Transverse colon (tissue), 4 donors: Measurements from ENCODE around the gene SLIT3. TPM values are rescaled to one million over a fixed set of nuclear protein-coding genes. Genes with fewer than 3 reads are reported as not detected.
A peak's percentile ranks its signal among the peaks of the same experiment; 100 is the strongest.

Source experiments
- DNase-seq: peaks from one replicate; pipeline ENCODE4 v3.0.0-alpha.2; 2019
- H3K27ac ChIP-seq, 4 donors: fragments of 200-600 bp; sonication (generic); 2 replicates each; pipeline ENCODE4 v1.5.1; 2016 to 2018; ENCODE audit warnings: inconsistent platforms in 4 of 4
- H3K27me3 ChIP-seq: fragments of 200-600 bp; sonication (generic); 2 replicates; pipeline ENCODE4 v1.5.1; 2017; ENCODE audit warnings: inconsistent platforms
- H3K36me3 ChIP-seq, 4 donors: fragments of 200-600 bp; sonication (generic); 2 replicates each; pipeline ENCODE4 v1.5.1; 2017 to 2019; ENCODE audit warnings: inconsistent platforms in 4 of 4
- H3K4me1 ChIP-seq, 4 donors: fragments of 200-600 bp; sonication (generic); 2 replicates each; pipeline ENCODE4 v1.5.1; 2017 to 2020; ENCODE audit warnings: inconsistent platforms in 4 of 4
- H3K4me3 ChIP-seq, 4 donors: fragments of 200-600 bp; sonication (generic); 1 replicate in 1 of 4; 2 replicates in 3 of 4; pipeline versions ENCODE4 v1.5.1 to v1.6.1; 2017 to 2019; ENCODE audit warnings: inconsistent platforms in 4 of 4
- H3K9me3 ChIP-seq, 2 donors: fragments of 200-600 bp; sonication (generic); 2 replicates each; pipeline ENCODE4 v1.5.1; 2017 to 2019; ENCODE audit warnings: inconsistent platforms in 2 of 2
- CTCF ChIP-seq, 5 experiments: fragments of 200-600 bp in 3 of 5; fragments of 450-650 bp in 2 of 5; sonication (generic) in 3 of 5; IDR thresholded peaks; 1 replicate in 2 of 5; 2 replicates in 3 of 5; pipeline ENCODE4 v1.5.1; 2016 to 2017; ENCODE audit warnings: antibody characterized with exemption in 5 of 5, inconsistent platforms in 3 of 5, mild to moderate bottlenecking in 2 of 5, moderate library complexity in 1 of 5
- EP300 ChIP-seq: sonication (generic); formaldehyde crosslinking; IDR thresholded peaks from one replicate; pipeline ENCODE4 v1.6.1; 2017; ENCODE audit warnings: antibody characterized with exemption, low read depth
- POLR2A ChIP-seq: fragments of 450-650 bp; IDR thresholded peaks from one replicate; pipeline ENCODE4 v1.6.1; 2016; ENCODE audit warnings: antibody characterized with exemption, mild to moderate bottlenecking, moderate library complexity
- POLR2AphosphoS5 ChIP-seq, 3 donors: sonication (generic); formaldehyde crosslinking; IDR thresholded peaks; one replicate each; pipeline ENCODE4 v1.6.1; 2016; ENCODE audit warnings: antibody characterized with exemption in 3 of 3
- WGBS, 2 donors: methylation state at CpG; one replicate each; pipeline ENCODE4 v1.1.5; 2018; ENCODE audit warnings: low coverage in 1 of 2; 5-methylcytosine and 5-hydroxymethylcytosine counted together
- in situ Hi-C, 4 donors: fragments of 200-750 bp; cut with MboI; loops; one replicate each; pipeline versions ENCODE4 v1.15.0 to v1.15.1; 2017; ENCODE audit warnings: low sequenced_read_pairs in 3 of 4, low pct_ligation_motif_present in 1 of 4, low pct_unique_long_range_greater_than_20kb in 1 of 4
- intact Hi-C: fragments of 100-400 bp; cut with DNase I; formaldehyde crosslinking; loops from one replicate; pipeline ENCODE4 v1.15.1; 2023; ENCODE audit warnings: low total_unique reads
- total RNA-seq, 4 donors: library from RNA; depleted of rRNA; stranded (reverse); fragments of >200 nt; gene quantifications; one replicate each; pipeline ENCODE4 v1.1.0, GENCODE V29; 2016

The SLIT3 gene
- total RNA-seq, 4 donors from 2014 or later, result 6.7 to 60.5 (median 9.6) TPM

GRCh38 chr5:169103586-169104181 is 197.3 kb downstream of the SLIT3 start:
- 80% methylated on average over 11 of the region's 11 CpGs; no CpG with 5 or more reads in 1 of the 2 donors for WGBS, 2 donors
- no peak overlapping the region for H3K27ac ChIP-seq
- in situ Hi-C loops, result no loop called here
- DNase-seq, result no peak
- no peaks in the 10 kb centered on the region for H3K27me3 ChIP-seq
- H3K4me1 ChIP-seq, result no peaks in the 10 kb centered on the region
- H3K9me3 ChIP-seq, result no peaks in the 10 kb centered on the region
- intact Hi-C loops, result no loop called here
- H3K4me3 ChIP-seq, result no peak overlapping the region
- H3K36me3 ChIP-seq, result no peaks in the 10 kb centered on the region
- no peak for TF ChIP-seq CTCF (IDR thresholded peaks at IDR 0.05)
- no peak for TF ChIP-seq POLR2AphosphoS5 (IDR thresholded peaks at IDR 0.05)
- TF ChIP-seq POLR2A, result no peak
- TF ChIP-seq EP300, result no peak

- no peak for DNase-seq
- intact Hi-C loops (no loop called here), in situ Hi-C loops (no loop called here)
- Histone ChIP-seq H3K27ac (no peak overlapping the region), H3K4me1 (peaks cover 0 to 10% (median 0%) of the 10 kb centered on the region in 4 donors), H3K36me3 (no peaks in the 10 kb centered on the region), H3K4me3 (no peak overlapping the region), H3K9me3 (no peaks in the 10 kb centered on the region), H3K27me3 (no peaks in the 10 kb centered on the region)
- TF ChIP-seq CTCF (IDR thresholded peaks at IDR 0.05), result no peak
- no peak for TF ChIP-seq EP300
- no peak for TF ChIP-seq POLR2AphosphoS5 (IDR thresholded peaks at IDR 0.05)
- no peak for TF ChIP-seq POLR2A
- 81 to 86% methylated on average over 2 of the region's 2 CpGs for WGBS, 2 donors
Measured at GRCh38 chr5:169101966-169102365, 199.0 kb downstream of the SLIT3 start.

GRCh38 chr5:169100735-169101075 is 200.2 kb downstream of the SLIT3 start:
- no peaks in the 10 kb centered on the region for H3K9me3 ChIP-seq
- in situ Hi-C loops (no loop called here), intact Hi-C loops (no loop called here)
- no peak overlapping the region for H3K27ac ChIP-seq
- H3K36me3 ChIP-seq, result no peaks in the 10 kb centered on the region
- no peak for DNase-seq
- H3K4me1 ChIP-seq, result peaks cover 0 to 10% (median 0%) of the 10 kb centered on the region in 4 donors
- H3K4me3 ChIP-seq, result no peak overlapping the region
- TF ChIP-seq CTCF (IDR thresholded peaks at IDR 0.05) (no peak), EP300 (no peak), POLR2A (no peak), POLR2AphosphoS5 (IDR thresholded peaks at IDR 0.05) (no peak)
- H3K27me3 ChIP-seq, result no peaks in the 10 kb centered on the region
- WGBS, 2 donors, result 75 to 83% methylated on average over 1 to 2 of the region's 2 CpGs

- TF ChIP-seq CTCF (IDR thresholded peaks at IDR 0.05), result no peak
- TF ChIP-seq POLR2A, result no peak
- no peak for TF ChIP-seq POLR2AphosphoS5 (IDR thresholded peaks at IDR 0.05)
- TF ChIP-seq EP300, result no peak
- no peaks in the 10 kb centered on the region for H3K27me3 ChIP-seq
- intact Hi-C loops, result no loop called here
- in situ Hi-C loops, result no loop called here
- peaks cover 0 to 10% (median 0%) of the 10 kb centered on the region in 4 donors for H3K4me1 ChIP-seq
- H3K4me3 ChIP-seq, result no peak overlapping the region
- H3K9me3 ChIP-seq, result no peaks in the 10 kb centered on the region
- 64 to 69% methylated on average over 5 to 10 of the region's 10 CpGs for WGBS, 2 donors
- DNase-seq, result no peak
- H3K27ac ChIP-seq, result peak overlapping the region in 1 of 4 donors; percentile 17
- no peaks in the 10 kb centered on the region for H3K36me3 ChIP-seq
Measured at GRCh38 chr5:169099801-169100734, 200.9 kb downstream of the SLIT3 start.
